MM.1S (cell line): Measurements from ENCODE around the gene SZT2.

Source experiments
- EZH2phosphoT487 ChIP-seq: fragments of 300-600 bp; sonication (generic); IDR thresholded peaks from 2 replicates; pipeline ENCODE4 v1.6.1; 2018; ENCODE audit warnings: antibody characterized with exemption, low read length
- TF ChIP-seq, protein P1 (sequence below): fragments of 300-600 bp; sonication (generic); IDR thresholded peaks from 2 replicates; pipeline ENCODE4 v1.5.1; 2016; ENCODE audit warnings: antibody characterized with exemption, low read length, mixed read lengths

DNA sequence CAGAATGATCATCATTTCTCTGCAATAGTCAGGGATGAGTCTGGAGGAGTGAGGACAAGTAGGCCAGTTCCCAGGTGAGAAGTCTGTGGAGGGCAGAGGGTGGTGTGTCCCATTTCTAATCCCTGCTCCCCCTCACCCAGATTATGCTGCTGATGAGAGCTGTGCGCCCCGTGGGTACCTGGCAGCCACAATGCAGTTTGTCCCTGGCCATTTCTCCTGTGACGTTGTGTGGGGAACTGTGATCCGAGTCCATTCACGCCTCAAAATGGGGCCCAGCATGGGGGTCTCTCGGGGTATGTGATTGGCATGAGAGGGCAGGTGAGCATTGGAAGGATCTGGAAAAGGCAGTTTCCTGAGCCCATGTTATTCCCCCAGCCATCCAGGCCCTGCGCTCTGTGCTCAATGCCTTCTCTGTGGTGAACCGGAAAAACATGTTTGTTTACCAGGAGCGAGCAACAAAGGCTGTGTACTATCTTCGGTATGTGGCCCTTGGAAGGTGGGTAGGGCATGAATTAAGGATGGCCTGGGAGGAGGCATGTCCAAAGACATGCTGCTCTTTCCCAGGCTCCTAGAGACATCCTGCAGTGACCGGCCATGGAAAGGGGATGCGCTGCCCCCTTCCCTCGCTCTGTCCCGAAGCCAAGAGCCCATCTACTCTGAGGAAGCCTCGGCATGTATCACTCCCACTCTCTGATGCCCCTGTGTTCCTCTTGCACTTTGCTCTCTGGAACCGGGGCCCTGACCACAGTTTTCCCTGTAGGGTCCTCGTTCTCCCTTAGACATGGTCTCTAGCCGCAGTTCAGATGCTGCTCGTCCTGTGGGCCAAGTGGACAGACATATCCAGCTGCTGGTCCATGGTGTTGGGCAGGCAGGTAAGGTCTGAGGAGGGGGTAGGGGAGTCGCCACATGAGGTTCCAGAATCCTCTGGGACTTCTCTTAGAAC lies 47.6 kb downstream of the SZT2 start:
- TF ChIP-seq EZH2phosphoT487, result no peak
- TF ChIP-seq, protein P1, sequence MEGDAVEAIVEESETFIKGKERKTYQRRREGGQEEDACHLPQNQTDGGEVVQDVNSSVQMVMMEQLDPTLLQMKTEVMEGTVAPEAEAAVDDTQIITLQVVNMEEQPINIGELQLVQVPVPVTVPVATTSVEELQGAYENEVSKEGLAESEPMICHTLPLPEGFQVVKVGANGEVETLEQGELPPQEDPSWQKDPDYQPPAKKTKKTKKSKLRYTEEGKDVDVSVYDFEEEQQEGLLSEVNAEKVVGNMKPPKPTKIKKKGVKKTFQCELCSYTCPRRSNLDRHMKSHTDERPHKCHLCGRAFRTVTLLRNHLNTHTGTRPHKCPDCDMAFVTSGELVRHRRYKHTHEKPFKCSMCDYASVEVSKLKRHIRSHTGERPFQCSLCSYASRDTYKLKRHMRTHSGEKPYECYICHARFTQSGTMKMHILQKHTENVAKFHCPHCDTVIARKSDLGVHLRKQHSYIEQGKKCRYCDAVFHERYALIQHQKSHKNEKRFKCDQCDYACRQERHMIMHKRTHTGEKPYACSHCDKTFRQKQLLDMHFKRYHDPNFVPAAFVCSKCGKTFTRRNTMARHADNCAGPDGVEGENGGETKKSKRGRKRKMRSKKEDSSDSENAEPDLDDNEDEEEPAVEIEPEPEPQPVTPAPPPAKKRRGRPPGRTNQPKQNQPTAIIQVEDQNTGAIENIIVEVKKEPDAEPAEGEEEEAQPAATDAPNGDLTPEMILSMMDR, result no peak
